HuH-7 (cell line): Measurements from ENCODE around the gene TMEM88.
"Not testable (repeated sequence)": the region's sequence is repeated elsewhere in the genome, so short reads cannot be mapped to it uniquely, and the experiment has no call there.

ENCODE experiments used
- DNase-seq: peaks from one replicate; pipeline ENCODE4 v3.0.0; 2011; ENCODE audit warnings: low spot score

TMEM88 gene, protein sequence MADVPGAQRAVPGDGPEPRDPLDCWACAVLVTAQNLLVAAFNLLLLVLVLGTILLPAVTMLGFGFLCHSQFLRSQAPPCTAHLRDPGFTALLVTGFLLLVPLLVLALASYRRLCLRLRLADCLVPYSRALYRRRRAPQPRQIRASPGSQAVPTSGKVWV

DNA sequence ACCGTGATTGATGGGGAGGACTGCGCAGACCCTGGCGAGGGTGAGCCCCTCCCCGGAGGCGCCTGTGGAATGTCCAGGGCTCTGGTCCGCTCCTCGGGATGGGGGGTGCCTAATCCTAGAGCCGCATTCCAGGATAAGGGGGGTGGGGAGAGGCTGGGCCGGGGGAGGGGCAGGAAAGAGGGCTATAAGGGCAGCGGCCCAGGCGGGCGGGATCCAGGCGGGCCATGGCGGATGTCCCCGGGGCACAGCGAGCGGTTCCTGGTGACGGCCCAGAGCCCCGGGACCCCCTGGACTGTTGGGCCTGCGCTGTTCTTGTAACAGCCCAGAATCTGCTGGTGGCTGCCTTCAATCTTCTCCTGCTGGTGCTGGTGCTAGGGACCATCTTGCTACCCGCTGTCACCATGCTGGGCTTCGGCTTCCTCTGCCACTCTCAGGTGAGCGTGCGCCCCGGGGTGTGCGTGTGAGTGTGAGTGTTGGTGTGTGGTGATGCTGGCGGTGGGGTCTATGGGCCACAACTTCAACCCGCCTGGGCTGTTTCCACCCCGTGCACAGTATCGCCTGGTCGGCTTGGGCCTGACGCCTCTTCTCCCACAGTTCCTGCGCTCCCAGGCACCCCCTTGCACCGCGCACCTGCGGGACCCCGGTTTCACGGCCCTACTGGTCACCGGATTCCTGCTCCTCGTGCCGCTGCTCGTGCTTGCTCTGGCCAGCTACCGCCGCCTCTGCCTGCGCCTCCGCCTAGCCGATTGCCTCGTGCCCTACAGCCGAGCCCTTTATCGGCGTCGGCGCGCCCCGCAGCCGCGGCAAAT, at the start of gene TMEM88:
Gene TMEM88, plus strand, starts transcription at position 216 of the 809 bp plus-strand sequence. Its CDS starts 9 bp downstream, at position 225.
- DNase-seq: no peak

DNA sequence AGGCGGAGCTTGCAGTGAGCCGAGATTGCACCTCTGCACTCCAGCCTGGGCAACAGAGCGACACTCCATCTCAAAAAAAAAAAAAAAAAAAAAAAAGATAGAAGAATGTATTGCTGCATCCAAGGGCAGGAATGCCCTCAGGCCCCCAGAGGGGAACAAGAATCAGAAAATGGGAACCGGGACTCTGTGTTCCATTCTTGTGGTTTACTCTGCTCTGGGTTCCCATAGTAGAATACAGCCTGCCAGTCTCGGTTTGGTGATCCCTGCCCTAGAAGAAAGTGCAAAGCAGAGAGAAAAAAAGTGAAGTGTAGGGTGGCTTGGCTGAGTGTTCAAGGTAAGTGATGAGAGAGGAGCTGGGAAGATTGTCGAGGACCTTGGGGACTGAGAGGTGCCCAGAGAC, 48.3 kb upstream of the TMEM88 start:
- DNase-seq: no peak

DNA sequence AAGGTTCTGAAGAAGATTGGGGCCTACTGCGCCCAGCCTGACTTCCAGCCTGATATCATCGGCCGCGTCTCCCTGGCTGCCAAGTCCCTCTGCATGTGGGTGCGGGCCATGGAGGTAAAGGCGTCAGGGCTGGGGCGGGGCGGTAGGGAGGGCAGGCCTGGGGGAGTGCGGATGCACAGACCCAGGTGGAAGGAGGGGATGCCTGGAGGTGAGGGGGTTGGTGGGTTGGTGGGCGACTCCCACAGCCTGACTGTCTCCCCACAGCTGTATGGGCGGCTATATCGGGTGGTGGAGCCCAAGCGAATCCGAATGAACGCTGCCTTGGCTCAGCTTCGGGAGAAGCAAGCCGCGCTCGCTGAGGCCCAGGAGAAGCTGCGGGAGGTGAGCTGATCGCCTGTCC, 47.7 kb upstream of the TMEM88 start:
- no peak for DNase-seq

DNA sequence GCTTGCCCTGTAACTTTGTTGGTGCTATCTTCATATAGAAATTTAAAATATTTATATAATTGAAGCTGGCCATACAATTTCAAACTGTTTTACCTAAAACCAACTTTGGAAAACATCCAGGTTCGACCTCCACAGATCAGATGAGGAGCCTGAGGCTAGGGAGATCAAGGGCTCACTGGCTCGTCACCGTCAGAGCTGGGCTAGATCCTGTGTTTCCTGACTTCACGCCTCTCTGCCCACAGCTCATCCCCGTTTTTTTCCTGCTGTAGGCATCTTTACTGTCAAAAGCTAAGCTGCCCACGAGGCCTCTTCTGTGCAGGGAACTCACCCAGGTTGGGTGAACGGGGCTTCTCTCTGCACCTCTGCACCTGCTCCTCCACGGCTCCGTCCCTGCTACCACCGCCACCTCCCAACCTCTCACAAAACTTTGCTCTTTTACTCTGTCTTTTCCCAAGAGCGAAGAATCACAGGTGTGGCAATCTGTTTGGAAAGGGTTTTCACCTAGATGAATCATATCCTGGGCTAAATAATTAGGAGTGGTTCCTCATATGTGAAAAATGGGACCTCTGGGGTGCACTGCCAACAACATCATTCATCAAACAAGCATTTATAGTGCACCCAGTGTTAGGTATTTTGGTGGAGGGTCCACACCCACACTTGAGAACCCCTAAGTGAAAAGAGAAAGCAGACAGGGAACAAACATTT, 45.6 kb upstream of the TMEM88 start:
- no peak for DNase-seq

DNA sequence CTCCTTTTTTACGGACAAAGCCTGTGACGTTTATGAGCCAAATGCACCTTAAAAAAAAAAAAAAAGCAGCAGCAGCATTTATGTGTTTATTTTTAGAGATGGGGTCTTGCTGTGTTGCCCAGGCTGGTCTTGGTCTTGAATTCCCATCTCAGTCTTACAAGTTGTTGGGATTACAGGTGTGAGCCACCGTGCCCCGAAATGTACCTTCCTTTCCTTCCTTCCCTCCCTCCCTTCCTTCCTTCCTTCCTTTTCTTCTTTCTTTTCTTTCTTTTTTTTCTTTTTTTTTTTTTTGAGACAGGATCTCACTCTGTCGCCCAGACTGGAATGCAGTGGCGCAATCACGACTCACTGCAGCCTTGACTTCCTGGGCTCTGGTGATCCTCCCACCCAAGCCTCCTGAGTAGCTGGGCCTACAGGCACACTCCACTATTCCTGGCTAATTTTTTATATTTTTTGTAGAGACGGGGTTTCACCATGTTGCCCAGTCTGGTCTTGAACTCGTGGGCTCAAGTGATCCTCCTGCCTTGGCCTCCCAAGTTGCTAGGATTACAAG, 45.0 kb upstream of the TMEM88 start:
- not testable (repeated sequence) for DNase-seq

DNA sequence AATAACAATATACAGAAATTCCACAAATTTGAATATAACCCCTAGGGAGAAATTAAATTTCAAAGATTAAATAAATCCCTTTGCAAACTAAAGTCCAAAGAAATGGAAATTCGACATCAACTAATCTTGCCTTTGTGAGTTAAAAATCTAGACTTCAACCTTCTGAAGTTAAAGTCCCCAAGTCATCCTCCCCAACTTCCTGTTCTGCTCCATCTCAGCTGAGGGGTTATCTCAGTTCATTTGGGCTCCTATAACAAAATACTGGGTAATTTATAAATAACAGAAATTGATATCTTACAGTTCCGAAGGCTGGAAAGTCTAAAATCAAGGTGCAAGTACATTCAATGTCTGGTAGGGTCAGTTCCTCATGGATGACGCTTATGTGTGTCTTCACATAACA, 43.6 kb upstream of the TMEM88 start:
- DNase-seq: no peak

DNA sequence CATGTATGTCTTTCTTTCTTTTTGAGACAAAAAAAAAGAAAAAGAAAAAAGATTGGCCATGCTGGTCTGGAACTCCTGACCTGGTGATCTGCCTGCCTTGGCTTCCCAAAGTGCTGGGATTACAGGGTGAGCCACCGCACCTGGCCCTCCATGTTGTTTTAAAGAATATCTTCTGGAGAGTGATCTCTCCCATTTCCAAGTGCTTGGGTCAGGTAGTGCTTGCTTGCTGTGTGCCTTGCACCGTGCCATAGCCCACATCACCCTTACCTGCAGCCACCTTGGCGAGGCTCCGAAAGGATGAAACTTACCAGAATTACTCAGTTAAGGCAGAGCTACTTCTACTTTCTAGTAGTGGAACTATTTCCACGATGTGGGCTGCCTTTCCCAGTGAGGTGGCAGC, 39.9 kb upstream of the TMEM88 start:
- no peak for DNase-seq

DNA sequence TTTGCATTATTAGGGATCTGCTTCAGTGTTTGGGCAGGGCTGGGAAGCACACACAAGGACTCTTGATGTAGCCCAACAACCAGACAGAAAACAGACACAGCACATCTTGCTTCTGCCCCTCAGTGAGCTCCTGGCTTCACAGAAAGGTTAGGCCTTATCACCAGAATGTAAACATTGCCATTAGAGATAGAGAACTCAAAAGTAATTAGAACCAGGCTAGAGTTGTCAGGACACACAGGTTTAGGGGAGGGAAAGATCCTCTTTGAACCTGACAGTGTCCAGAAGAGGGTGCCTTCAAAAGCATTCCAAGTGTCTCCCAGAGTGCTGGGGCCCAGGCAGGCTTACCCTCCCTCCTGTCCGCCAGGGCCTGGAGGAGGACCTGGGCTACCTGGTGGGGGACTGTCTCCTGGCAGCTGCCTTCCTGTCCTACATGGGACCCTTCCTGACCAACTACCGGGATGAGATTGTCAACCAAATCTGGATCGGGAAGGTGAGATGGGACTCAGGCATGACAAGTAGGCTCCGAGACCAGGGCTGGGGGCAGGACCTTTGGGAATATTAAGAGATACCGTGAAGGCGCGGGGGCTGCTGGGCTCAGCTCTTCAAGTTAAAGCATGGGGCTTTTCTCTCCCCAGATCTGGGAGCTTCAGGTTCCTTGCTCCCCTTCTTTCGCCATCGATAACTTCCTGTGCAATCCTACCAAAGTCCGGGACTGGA, 37.8 kb upstream of the TMEM88 start:
- DNase-seq: peak; percentile 40

DNA sequence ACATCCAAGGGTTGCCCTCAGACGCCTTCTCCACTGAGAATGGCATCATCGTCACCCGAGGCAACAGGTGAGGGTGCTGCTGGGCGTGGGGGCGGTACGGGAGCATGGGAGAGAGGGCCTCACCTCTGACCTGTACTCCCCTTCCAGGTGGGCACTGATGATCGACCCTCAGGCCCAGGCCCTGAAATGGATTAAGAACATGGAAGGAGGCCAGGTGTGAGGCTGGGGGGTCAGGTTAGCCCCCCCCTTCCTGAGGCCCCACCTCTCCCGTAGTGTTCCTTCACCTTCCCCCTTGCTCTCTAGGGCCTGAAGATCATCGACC, 37.3 kb upstream of the TMEM88 start:
- DNase-seq: no peak

DNA sequence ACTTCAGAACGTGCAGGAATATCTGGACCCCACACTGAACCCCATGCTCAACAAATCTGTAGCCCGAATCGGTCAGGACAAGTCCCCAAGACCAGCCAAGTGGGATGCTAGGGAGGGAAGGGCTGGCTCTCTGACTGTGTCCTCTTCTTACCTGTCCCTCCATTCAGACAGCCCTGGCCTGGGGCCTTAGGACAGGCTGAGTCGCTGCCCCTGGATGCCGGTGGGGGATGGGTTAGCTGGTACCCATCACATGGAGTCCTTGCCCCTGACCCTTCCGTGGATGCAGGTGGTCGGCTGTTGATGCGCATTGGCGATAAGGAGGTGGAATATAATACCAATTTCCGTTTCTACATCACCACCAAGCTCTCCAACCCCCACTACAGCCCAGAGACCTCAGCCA, 36.8 kb upstream of the TMEM88 start:
- DNase-seq: no peak

DNA sequence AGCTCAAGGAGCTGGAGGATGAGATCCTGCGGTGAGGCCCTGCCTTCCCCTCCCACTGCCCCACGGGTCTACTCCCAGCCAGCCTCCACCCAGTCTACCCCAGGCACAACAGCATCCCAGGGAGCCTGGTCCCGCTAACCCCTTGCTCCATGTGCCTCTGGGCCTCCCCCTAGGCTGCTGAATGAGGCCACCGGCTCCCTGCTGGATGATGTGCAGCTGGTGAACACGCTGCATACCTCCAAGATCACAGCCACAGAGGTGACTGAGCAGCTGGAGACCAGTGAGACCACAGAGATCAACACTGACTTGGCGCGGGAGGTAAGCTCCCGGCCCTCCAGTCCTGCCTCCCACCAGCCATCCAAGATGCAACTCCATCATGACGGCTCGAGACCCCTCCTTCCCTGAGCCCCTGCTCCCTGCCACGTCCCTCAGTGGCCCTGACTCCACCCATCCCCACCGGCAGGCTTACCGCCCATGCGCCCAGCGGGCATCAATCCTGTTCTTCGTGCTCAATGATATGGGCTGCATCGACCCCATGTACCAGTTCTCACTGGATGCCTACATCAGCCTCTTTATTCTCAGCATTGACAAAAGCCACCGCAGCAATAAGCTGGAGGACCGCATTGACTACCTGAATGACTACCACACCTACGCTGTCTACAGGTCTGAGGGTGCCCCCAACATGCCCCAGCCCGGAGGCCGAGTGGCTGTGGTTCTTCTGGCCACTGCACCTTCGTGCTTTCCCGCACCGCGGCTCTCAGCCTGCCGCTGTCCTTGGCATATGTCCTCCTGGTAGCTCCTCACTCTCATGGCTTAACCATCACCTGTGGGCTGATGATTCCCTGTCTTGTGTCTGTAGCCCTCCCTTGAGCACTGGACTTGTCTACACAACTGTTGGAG, 35.9 kb upstream of the TMEM88 start:
- no peak for DNase-seq

DNA sequence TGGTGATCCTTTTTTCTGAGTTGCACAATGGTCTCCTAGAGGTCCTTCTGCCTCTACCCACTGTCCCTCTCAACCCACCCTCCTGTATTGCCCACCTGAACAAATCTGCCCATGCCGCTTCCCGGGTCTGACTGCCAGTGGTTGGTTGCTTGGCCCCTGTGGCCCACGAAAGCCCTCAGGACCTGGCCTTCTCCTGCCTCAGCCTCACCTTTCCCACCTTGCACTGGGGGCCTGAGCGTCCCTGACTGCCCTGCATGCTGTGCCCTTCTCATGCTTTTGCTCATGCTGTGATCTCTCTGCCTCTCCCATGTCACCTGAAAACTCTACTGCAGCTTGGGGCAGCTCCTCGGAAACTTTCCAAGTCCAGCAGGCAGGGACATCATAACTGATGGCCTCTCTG, 34.6 kb upstream of the TMEM88 start:
- DNase-seq: no peak

DNA sequence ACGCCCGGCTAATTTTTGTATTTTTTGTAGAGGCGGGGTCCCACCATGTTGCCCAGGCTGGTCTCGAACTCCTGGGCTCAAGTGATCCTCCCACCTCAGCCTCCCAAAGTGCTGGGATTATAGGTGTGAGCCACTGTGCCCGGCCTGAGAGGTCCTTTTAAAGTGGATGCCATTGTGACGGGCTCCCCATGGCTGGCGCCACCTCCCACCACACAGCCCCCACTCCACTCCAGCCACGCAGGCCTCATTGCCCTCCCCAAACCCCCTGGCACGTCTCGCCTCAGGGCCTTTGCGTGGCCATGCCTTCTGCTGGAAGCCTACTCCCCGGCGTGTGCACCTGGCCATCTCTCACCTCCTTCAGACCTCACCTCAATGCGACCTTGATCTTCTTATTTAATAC, 32.7 kb upstream of the TMEM88 start:
- DNase-seq: no peak

DNA sequence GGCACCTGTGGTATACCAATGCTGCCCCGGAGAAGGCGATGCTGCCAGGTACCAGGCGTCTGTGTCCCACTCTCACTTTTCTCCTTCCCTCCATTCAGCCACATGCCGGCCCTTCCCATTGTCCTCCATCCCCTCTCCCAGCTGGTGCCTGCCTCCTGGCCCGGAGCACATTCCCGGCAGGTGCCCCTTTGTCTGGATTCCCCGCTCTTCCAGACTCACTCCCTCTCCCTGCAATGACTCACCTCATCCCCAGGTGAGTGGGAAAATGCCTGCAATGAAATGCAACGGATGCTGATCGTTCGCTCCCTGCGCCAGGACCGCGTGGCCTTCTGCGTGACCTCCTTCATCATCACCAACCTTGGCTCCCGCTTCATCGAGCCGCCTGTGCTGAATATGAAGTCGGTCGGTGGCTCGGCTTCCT, 31.3 kb upstream of the TMEM88 start:
- DNase-seq: no peak

DNA sequence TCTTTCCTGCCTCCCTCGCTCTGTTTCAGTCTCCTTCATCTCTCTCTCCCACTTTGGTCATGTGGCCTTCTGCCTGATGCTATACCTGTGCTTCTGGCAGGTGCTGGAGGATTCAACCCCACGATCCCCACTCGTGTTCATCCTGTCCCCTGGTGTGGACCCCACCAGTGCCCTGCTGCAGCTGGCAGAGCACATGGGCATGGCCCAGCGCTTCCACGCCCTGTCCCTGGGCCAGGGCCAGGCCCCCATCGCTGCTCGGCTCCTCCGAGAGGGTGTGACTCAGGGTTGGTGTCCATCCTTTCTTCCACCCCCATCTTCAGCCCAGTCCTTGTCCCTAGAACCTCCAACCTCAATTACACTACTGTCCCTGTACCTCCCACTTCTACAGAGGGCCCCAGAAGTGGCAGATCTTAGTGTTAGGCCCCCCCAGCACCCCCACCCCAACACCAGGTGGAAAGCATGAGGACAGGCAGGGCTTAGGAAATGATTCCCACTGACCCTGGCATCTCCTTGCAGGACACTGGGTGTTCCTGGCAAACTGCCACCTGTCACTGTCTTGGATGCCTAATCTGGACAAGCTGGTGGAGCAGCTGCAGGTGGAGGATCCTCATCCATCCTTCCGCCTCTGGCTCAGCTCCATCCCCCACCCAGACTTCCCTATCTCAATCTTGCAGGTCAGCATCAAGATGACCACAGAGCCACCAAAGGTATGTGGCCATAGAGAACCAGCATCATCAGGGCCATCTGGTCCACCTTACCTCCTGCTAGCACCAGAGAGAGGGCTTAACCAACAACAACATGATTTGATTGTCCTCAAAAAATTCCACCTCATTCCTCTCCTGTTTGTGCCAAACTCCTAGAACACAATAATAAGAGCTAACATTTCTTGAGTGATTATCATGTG, 30.6 kb upstream of the TMEM88 start:
- DNase-seq: no peak

DNA sequence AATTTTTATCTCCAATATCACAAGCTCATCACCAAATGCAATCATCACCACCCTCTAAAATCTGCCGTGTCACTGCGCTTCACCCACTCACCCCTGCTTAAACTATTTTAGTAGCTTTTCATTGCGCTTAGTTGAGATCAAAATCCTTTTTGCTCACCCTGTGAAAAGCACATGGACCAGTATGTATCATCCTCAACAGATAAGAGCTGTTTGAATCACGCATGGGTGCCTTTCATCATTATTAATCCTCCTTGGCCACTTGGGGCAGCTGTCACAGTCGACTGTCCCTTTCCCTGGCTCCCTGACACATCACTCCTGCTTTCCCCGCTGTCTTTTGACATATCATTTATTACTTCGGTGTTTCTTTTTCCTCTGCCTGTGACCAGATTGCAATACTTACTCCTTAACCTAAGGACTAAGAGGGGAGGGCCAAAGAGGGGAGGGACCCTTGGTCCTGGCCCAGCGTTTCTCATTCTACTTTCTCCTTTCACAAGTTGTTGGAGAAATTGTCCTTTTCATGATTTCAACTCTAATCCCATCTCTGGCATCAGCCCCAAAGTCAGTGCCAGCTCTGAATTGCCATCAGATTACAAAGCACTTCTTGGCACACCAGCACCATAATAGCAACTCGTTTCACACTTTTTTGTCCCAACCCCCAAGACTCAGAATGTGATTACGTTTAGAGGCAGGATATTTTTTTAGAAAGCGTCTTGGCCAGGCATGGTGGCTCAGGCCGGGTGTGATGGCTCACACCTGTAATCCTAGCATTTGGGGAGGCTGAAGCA, 29.5 kb upstream of the TMEM88 start:
- DNase-seq: no peak

DNA sequence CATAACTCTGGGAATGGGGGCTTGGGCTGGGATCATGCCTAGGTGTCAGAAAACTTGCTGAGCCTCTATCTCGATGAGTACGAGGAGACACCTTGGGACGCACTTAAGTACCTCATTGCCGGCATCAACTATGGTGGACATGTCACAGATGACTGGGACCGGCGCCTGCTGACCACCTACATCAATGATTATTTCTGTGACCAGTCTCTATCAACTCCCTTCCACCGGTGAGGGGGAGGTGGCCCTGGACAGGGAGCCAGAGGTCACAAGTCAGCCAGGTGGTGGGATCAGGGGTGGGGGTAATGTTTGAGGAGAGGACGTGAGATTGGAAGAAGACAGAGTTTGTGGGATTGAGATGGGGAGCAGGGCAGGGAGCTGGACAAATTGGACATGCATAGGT, 24.2 kb upstream of the TMEM88 start:
- DNase-seq: no peak

DNA sequence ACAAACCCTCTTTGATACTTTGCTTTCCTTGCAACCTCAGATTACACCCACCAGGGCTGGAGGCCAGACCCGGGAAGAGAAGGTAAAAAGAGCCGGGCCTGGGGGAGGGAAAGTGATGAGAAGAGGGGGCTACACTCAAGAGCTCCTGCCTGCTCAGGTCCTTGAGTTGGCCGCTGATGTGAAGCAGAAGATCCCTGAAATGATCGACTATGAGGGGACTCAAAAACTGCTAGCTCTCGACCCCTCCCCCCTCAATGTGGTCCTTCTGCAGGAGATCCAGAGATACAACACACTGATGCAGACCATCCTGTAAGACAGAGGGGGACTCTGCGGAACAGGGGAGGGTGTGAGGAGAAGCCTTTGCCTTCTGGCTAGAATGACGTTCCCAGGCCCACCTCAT, 23.6 kb upstream of the TMEM88 start:
- DNase-seq: no peak

DNA sequence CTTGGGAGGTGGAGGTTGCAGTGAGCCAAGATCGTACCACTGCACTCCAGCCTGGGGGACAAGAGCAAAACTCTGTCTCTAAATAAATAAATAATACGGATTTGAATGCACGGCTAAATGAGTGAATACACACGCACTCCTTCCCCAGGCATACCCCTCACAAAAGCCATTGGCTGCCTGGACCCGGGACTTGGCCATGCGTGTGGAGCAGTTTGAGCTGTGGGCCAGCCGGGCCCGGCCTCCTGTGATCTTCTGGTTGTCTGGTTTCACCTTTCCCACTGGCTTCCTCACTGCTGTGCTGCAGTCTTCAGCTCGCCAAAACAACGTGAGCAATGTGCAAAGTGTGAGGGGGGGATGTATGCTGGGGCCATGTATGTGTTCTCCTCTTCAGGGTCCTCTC, 22.4 kb upstream of the TMEM88 start:
- DNase-seq: no peak
